Type B pancreatic cell (in vitro differentiated cells): ENCODE measurements around the gene RTL1. TPM values are rescaled to one million over a fixed set of nuclear protein-coding genes. Genes with fewer than 3 reads are reported as not detected.

ENCODE experiments used
- DNase-seq: peaks from one replicate; pipeline ENCODE4 v3.0.0; 2021; ENCODE audit warnings: mixed read lengths; ENCODE audit not compliant: unreplicated experiment; ENCODE audit errors: extremely low spot score
- H3K27ac Mint-ChIP-seq: 2 replicates; pipeline ENCODE4 v1.8.0; 2021; ENCODE audit warnings: mild to moderate bottlenecking, mixed read lengths
- H3K27me3 Mint-ChIP-seq: 2 replicates; pipeline ENCODE4 v1.8.0; 2021; ENCODE audit warnings: mixed read lengths
- H3K36me3 Mint-ChIP-seq: 2 replicates; pipeline ENCODE4 v1.8.0; 2021; ENCODE audit warnings: mixed read lengths
- H3K4me1 Mint-ChIP-seq: one replicate; pipeline ENCODE4 v1.8.0; 2021; ENCODE audit warnings: mixed read lengths; ENCODE audit not compliant: unreplicated experiment
- H3K4me3 Mint-ChIP-seq: 2 replicates; pipeline ENCODE4 v1.8.0; 2021; ENCODE audit warnings: mild to moderate bottlenecking, mixed read lengths
- H3K9me3 Mint-ChIP-seq: 2 replicates; pipeline ENCODE4 v1.8.0; 2021; ENCODE audit warnings: mixed read lengths
- CTCF ChIP-seq: fragments of 200-600 bp; sonication (generic); conservative IDR thresholded peaks from 2 replicates; pipeline ENCODE4 v1.5.0; 2021; ENCODE audit warnings: antibody characterized with exemption, mild to moderate bottlenecking
- total RNA-seq: library from RNA; stranded (reverse); gene quantifications from 2 replicates; pipeline ENCODE4 v1.2.1, GENCODE V29; 2021; ENCODE audit warnings: low replicate concordance

Gene RTL1
- total RNA-seq, 1 donor from 2014 or later, result 1.5 TPM

- no peaks in the 10 kb centered on the region for H3K9me3 Mint-ChIP-seq
- H3K27me3 Mint-ChIP-seq, result peaks cover 34% of the 10 kb centered on the region
- TF ChIP-seq CTCF, result no peak
- H3K36me3 Mint-ChIP-seq, result no peaks in the 10 kb centered on the region
- H3K4me1 Mint-ChIP-seq, result peaks cover 36% of the 10 kb centered on the region
- DNase-seq, result no peak
- H3K4me3 Mint-ChIP-seq, result no peak overlapping the region
- H3K27ac Mint-ChIP-seq, result no peak overlapping the region
These were observed 8.1 kb downstream of the RTL1 start for GRCh38 chr14:100895411-100895810.

- Mint-ChIP-seq H3K36me3 (no peaks in the 10 kb centered on the region), H3K9me3 (no peaks in the 10 kb centered on the region), H3K27me3 (peaks cover 25% of the 10 kb centered on the region), H3K4me1 (peaks cover 27% of the 10 kb centered on the region), H3K27ac (no peak overlapping the region), H3K4me3 (no peak overlapping the region)
- peak; percentile 39 for DNase-seq
- TF ChIP-seq CTCF, result no peak
These were observed 9.1 kb downstream of the RTL1 start for GRCh38 chr14:100894416-100894815.

- H3K9me3 Mint-ChIP-seq, result no peaks in the 10 kb centered on the region
- peak; percentile 34 for DNase-seq
- no peak for TF ChIP-seq CTCF
- peaks cover 28% of the 10 kb centered on the region for H3K4me1 Mint-ChIP-seq
- no peaks in the 10 kb centered on the region for H3K36me3 Mint-ChIP-seq
- peaks cover 18% of the 10 kb centered on the region for H3K27me3 Mint-ChIP-seq
- no peak overlapping the region for H3K4me3 Mint-ChIP-seq
- H3K27ac Mint-ChIP-seq, result no peak overlapping the region
These were observed 9.8 kb downstream of the RTL1 start for GRCh38 chr14:100893760-100894159.

GRCh38 chr14:100893228-100893601 is 10.3 kb downstream of the RTL1 start:
- Mint-ChIP-seq H3K36me3 (no peaks in the 10 kb centered on the region), H3K27ac (peak overlapping the region; percentile 16), H3K4me1 (peaks cover 32% of the 10 kb centered on the region), H3K27me3 (peaks cover 18% of the 10 kb centered on the region), H3K9me3 (no peaks in the 10 kb centered on the region), H3K4me3 (no peak overlapping the region)
- peak; percentile 40 for DNase-seq
- no peak for TF ChIP-seq CTCF

- H3K36me3 Mint-ChIP-seq, result no peaks in the 10 kb centered on the region
- peak overlapping the region; percentile 16 for H3K27ac Mint-ChIP-seq
- peaks cover 37% of the 10 kb centered on the region for H3K4me1 Mint-ChIP-seq
- TF ChIP-seq CTCF, result no peak
- peak; percentile 58 for DNase-seq
- H3K4me3 Mint-ChIP-seq, result no peak overlapping the region
- H3K27me3 Mint-ChIP-seq, result peaks cover 18% of the 10 kb centered on the region
- no peaks in the 10 kb centered on the region for H3K9me3 Mint-ChIP-seq
These were observed 10.9 kb downstream of the RTL1 start for GRCh38 chr14:100892496-100893227.
